Left hindlimb (tissue), 1 donor: ENCODE results near the gene ITGA3.
"Not testable (repeated sequence)": the region's sequence is repeated elsewhere in the genome, so short reads cannot be mapped to it uniquely, and the experiment has no call there.

Experiments
- DNase-seq: peaks from one replicate; pipeline ENCODE4 v3.0.0-alpha.2; 2018

ITGA3 gene

DNA sequence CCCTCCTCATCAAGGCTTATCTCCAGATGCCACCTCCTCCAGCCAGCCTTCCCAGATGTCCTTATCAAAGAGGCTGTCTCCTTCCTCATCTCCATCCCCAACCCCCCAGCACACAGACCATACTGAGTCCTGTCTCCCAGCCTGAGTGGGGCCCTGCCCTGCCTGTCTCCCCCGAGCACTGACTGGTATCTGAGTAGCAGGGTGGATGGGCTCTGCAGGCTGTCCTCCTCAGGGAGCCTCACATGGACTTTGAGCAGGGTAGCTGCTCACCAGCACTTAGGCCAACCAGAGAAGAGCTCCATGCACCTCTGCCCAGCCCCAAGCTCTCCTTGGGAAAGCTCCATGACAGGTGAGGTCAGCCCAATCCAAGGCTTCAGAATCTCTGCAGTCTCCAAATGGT is 20.0 kb upstream of the ITGA3 start:
- DNase-seq: no peak

DNA sequence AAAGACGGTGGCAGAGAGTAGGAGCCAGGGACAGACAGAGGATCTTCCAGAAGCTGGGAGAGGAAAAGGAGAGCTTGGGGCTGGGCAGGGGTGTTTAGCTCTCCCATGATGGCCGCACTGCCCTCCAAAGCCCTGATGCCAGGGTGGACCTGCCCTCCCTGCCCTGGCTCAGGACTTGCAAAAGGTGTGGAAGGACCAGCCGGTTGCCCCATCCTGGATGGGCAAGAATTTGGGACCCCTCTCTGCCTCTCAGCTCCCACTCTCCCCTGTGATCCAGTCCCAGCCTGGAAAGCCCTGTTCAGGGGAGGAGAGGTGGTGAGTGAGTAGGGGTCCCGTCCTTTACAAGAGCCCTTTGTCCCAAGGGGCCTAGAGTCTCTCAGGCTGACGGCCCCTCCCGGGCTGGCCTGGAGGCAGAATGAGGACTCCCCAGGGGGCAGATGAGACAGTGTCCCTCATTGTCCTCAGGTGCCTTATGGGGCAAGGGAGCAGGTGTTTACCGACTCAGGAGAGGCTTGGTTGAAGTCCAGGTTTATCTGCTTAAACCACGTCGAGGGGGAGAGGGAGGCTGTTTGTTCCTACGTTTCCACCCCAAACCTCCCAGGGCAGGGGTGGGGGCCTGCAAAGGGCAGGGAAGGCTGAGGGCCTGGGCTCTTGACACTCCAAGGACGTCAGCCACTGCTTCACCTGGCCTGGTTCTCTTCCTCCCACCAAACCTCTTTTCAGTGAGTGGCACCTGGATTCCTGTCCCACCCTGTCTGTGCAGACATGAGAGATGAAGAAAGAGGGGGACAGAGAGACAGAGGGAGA is 19.3 kb upstream of the ITGA3 start:
- DNase-seq: no peak

DNA sequence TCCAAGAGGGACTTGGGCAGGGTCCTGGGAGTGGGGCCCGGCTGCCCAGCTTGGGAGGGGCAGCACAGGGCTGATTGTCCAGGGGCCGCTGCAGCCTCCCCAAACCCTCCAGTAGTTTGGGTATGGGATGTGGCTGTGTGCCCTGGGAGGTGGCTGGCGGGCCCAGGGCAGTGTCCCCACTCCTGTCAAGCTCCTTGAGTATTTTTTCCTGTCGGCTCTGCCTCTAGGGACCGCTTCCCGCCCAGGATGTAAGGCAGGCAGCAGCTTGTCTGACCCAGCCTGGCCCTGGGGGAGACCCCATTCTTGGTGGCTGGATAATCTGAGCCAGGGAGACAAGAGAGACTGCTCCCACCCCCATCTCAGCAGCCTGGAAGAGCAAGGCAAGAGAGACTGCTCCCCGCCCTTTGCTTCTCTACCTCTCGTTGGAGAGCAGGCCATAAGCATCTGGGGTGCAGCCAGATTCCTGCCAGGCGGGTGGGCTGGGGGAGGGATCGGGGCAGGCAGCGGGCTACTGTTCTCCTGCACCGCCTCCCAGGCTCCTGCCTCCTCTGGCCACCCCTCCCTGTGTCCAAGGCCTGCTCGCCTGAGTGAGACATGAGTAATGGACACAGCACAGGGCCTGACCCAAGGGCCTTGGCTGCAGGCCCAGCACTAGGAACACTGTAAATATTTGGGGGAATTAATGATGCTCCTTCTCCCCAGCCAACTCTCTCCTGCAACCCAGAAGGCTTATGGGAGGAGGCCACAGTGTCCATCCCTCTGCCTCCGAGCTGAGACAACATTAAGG is 18.4 kb upstream of the ITGA3 start:
- no peak for DNase-seq

DNA sequence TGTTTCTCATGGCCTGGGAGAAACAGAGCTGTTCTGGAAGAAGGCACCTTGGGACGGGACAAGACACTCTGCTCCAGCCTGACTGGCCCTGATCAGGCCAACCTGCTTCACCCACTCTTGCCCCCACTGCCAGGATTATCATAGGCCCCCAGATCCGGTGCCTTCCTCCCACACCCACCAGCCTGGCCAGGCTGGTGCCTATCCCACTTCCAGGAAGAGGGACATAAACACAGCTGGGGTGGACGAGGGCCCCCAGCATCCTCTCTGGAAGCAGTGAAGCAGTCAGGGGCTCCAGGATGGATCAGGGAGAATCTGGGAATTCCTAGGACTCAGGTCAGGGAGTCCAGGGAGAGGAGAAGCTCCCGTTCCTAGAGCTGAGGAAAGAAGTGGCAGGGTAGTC is 16.9 kb upstream of the ITGA3 start:
- no peak for DNase-seq

DNA sequence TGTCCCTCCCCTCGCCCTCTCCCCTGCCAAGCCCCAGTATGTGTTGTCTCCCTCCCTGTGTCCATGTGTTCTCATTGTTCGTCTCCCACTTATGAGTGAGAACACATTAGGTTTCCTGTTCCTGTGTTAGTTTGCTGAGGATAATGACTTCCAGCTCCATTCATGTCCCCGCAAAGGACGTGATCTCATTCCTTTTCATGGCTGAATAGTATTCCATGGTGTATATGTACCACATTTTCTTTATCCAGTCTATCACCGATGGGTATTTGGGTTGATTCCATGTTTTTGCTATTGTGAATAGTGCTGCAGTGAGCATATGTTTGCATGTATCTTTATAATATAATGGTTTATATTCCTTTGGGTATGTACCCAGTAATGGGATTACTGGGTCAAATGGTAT is 15.4 kb upstream of the ITGA3 start:
- not testable (repeated sequence) for DNase-seq

DNA sequence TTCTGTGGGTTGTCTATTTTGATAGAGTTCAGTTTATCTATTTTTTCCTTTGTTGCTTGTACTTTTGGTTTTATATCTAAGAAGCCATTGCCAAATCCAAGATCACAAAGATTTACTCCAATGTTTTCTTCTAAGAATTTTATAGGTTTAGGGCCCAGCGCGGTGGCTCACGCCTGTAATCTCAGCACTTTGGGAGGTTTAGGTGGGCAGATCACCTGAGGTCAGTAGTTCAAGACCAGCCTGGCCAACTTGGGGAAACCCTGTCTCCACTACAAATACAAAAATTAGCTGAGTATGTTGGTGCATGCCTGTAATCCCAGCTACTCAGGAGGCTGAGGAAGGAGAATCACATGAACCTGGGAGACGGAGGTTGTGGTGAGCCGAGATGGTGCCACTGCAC is 13.7 kb upstream of the ITGA3 start:
- no peak for DNase-seq

DNA sequence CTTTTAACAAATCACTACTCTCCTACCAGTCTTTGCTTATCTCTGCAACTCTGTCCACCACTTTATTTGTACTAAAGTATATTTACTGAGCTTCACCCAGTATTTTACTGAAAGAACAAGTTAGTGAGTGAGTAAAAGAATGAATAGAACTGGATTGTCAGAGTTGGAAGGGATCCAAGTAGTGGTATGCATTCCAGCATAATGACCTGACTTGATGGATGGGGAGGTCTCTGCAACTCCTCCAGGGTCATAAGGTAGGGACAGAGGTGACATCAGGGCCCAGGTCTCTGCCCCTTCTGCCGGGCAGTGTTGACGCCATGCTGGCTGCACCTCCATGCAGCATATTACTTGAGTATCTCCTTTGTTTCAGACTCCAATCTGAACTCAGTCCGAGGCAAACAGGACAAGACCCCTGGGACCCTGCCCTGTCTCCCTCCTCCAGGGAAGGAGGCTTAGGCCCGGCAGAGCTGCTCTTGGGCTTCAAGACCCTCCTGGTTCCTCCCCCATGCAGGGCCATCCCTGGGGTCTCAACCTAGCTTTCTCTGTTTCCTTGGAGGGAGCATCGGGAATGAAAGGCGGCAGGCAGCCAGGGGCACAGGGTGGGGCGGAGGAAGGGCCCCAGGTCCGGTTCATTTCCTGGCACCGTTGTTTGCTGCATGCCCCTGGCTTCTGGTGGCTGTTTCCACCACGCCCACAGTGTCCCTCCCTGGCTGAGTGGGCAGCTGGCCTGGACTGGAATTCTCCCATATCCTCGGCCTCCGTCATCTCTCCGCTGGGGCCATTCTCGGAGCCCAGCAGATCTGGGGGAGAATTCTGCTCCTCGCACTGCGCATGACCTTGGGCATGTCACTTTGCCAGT is 12.4 kb upstream of the ITGA3 start:
- DNase-seq: no peak

DNA sequence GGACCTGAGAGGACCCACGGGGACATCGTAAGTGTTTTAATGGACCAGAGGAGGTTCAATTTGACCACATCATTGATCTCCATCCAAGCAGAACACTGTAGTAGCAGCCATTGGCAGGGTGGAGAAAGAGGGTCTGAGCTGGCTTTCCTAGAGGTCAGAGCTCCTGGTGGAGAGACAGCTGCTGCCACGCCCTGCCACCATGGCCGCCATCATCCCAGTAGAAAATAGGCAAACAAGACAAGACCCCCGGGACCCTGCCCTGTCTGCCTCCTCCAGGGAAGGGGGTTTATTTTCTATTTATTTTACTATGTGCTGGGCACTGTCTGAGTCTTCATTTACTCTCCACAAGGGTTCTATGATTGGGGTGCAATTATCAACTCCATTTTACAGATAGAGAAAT is 11.4 kb upstream of the ITGA3 start:
- DNase-seq: no peak

DNA sequence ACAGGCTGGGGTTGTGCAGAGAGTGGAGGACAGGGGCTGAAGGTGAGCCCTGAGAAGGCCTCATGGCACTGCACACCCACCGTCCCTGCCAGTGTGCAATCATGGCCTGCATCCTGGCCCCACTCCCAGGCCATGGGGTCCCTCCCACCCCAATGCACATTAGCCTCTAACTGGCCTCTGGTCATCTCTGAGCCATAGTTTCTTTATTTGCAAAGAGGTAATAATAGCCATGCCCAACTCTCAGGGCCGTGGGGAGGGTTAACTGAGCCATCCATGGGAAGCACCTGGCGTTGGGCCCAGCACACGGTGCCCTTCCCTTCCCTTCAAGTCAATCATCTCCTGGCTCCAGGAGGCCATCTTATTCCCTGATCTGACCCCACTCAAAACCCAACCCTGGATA is 10.8 kb upstream of the ITGA3 start:
- no peak for DNase-seq

DNA sequence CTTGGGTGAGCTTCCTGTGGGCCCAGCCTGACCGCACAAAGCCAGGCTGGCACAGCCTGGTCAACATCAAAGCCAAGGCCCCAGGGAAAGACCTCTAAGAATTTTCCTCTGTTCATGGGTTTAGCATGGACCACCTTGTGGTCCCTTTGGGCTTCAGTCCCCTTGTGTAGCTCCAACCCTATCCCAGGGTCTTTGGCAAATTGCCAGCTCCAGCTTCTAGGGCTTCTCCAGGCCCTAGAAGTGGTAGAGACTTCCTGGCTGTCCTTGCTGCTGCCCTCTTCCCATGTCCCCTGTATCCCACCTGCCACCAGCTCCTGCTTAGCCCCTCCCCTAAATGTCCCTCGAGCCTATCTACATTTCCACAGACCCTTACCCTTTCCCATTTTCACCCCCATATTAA is 9.7 kb upstream of the ITGA3 start:
- DNase-seq: no peak

DNA sequence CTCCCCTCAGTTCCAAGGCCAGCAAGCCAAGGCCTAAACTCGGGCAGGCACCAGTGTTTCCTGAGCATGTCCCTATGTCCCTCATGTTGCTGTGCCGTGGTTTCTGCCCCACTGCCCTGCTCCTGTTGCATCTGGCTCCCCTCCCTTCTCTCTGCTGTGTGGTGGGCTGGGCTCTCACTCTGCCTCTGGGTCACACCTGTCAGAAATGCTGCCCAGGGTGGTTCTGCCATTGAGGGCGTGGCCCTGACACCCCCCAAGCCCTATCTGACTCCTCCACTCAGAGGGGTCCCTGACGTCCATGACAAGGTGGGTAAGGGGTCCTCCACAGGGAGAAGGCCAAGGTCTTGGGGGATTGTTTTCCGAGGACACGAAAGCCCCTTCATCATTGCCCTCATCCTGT is 9.2 kb upstream of the ITGA3 start:
- DNase-seq: no peak

DNA sequence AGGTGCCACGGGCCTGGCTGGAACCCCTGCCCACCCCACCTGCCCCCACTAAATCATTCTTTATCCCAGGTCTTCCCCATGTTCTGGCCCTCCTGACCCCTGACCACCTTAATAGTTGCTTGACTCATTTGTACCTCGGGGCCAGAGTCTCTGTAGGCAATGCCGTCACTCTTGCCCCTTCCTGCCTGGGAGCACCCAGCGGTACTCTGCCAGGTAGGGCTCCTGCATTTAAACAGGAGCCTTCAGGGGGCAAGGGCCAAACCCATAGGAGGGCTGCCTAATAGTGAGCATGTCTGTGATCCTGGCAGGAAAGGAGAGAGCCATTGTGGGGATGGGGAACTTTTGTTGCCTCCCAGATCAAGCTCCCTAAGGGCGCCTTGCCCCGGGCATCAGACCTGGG is 8.8 kb upstream of the ITGA3 start:
- no peak for DNase-seq

DNA sequence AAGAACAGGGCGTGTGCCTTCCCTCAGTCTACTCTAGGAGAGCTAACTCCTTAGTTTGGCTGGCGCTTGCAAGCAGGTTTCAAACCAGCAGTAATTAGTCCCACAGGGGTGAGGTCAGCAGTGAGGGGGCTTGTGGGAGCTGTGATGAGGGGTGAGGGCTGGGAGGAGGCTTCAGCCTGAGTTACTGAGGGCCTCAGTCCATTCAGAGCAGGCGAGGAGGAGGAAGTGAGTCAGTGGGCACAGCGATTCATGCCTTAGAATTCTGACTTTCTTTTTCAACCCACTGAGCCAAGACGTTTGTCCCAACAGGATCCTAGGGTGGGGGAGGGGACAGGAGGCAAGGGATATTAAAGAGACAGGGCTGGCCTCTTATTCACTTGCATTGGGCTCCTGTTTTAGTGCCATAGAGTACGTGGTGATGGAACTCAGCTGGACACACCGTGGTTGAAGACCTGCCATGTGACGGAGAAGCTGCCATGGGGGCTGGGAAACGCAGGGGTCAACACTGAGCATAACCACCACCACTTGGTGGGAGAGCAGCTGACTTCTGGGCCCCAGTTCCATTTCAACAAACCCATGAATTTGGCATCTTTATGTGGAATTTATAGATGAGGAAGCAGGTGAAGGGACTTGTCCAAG is 8.3 kb upstream of the ITGA3 start:
- DNase-seq: peak; percentile 29

DNA sequence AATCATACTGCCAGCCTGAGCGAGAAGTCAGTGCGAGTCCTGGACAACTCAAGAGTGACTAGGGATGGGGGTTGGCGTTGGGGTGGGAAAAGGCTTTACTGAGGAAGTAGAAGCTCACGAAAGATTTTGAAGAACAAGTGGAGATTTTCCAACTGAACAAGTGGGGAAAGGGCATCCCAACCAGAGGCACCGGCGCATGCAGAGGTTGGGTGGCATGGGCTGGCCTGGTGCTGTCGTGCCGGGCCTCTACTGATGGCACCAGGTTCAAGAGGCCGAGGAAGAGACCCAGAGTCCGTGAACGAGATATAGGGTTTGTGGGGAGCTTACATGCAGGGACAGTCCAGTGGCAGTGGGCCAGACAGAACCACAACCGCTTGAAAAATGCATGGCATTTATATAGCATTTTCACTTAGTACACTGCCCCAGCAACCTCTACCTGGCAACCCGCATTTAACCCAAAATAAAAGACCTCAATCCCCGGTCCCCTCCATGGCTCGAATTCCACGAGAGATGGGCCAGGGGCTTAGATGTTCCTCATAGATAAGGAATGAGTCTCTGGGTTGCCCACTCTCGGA is 7.7 kb upstream of the ITGA3 start:
- peak; percentile 18 for DNase-seq

DNA sequence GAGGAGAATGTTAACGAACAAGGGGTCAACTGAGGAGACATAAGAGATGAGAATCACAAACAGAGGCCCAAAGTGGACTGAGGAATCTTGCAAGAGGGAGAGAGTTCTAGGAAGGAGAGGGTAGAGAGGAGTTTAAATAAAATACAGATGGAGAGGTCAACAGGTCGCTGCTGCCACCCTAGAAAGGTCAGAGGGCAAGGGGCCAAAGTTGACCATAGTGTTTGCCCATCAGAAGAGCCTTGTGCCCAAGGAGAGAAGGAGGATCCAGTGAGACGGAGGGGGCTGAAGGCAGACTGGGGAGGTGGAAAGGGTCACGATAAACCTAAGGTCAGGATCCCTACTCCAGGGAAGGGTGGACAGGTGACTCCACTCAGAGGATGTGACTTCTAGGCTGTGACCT is 6.9 kb upstream of the ITGA3 start:
- no peak for DNase-seq

DNA sequence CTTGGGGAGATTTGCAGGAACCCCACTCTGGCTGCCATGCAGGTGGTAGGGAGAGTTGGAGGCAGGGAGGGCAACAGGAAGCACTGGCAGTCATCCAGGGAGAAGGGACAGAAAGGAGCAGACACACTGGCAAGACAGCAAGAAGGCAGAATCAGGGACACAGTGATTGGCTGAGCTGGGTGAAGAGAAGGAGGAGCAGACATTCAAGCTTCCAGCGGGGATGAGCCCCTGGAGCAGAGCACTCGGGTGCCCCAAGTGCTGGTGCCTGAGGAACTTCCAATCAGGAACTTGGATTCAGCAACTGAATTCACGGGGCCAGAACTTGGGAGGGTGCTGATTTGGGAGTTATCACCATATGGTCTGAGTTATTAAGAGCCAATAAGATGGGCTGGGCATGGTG is 6.3 kb upstream of the ITGA3 start:
- peak; percentile 2 for DNase-seq

DNA sequence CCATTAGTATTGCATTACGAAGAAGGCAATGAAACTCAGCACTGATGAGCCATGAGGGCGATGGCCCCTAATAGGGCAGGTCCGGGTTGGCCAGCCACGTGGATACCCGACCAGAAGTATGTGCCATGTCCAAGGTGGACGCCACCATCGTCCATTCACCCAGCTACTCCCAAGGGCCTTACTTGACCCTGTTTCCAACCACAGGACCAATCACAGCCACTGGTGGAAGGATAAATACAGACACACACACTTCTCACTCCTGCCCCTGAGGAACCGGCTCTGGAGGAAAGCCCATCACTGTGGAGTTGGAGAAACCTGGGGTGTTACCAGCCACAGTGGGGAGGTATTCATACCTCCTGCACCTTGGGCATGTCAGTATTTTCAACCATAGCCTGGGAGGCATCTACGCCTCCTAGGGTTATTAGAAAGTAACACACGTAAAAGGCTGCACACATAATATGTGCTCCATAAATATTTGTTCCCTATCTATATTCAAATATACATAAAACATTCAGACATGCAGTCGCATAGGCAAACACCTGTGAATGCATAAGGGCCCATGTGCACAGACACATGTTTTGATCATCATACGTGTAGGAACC is 5.4 kb upstream of the ITGA3 start:
- no peak for DNase-seq

DNA sequence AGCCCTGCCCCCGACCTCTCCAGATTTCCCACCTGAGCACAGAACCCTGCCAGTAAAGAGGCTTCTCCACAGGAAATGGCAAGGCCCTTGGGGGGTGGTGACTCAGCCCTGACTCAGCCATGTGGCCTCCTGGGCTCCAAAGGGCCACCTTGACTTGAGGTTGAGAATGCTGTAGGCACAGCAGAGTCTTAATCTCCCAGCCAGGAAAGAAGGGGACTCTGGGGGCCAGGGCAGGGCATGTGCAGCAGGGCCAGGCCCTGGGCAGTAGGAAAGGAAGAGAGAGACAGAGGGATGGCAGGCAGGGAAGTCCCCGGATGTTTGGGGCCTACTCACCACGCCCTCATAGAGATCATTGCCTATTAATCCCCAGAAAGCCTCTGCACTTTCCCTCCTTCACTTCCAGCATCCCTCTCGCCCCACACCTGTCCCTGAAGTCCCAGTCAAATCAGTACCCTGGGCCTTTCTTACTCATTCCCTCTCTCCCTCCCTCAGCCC is 4.8 kb upstream of the ITGA3 start:
- no peak for DNase-seq

DNA sequence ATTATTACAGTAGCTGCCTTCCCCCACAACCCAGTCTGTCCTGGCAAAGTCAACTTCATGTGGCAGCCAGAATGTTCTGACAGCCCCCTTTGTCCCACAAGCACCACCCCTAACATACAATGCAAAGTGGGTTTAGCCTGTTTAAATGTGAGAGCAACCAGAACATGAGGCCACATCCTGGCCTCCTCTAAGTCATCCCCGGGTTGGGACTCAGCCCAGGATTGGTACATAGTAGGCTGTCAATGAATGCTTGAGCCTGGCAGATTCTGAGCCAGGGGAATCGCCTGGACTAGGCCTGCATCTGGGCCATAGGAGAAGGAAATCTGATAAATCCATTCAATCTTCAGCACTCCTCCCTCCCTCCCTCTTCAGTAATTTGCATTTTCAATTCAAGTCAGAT is 4.3 kb upstream of the ITGA3 start:
- DNase-seq: no peak

DNA sequence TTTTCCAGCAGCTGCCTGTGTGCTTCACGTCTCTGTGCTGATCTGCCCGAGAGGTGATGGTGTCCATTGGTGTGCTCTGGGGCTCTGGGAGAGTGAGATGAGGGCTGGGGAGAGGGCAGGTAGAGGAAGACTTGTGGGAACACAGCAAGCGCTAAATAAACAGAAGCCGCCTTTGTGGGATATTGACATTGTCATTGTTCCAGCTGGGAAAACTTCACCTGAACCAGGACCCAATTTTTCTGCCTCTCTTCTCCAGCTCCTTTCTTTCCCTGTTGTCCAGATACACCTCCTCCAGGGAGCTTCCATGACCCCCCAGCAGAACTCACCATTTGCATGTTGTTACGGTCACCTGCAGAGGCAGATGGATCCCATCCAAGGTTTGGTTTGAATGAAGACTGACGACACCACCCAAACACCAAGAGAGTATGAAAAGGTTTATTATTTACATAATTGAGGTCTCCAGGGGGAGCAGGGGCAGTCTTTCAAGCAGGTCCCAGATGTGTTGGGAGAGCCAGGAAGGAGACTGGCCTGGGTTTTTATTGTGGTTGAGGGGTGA is 3.6 kb upstream of the ITGA3 start:
- no peak for DNase-seq

DNA sequence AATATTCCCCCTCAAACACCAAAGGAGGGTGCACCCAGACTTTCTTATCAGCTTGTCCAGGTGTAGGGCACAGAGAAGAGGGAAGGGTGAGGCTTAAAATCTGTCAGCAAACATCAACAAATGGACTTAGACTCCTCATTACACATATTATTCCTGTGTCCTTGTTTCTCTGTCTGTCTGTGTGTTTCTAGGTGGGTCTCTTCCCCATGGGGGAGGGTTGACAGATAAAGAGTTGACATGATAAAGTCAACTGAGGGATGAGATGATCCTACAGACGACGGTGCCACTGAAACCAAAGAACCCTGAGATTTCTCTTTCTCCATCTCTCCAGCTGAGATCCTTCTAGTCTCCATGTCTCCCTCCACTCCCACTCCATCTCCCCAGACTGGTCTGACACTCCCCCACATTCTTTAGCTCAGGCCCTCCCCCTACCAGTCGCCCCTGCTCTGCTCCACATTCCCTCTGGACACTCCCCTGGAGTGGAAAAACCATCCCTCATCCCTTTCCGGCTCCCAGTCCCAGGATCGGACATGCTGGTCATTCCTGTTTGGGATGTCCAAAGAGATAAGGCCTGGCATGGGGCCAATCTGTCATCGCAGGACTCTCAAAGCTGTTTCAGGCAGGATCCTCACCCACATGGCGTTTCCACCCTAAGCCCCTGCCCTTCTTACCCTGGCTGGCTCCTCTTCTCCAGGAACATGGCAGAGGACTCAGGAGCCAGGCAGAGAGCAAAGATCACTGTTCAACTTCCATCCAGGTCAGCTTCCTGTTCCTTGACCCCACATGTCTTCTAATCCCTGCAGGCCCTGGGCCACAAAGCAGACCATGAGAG is 2.9 kb upstream of the ITGA3 start:
- DNase-seq: no peak
